ENCODE results near the gene PGA5. TPM values are rescaled to one million over a fixed set of nuclear protein-coding genes. Genes with fewer than 3 reads are reported as not detected.
A peak's percentile ranks its signal among the peaks of the same experiment; 100 is the strongest.

PGA5 gene
- total RNA-seq, 4 donors from 2014 or later: 0.54 TPM; not detected in 3

- peak; percentile 61 for ATAC-seq
These were observed 54.0 kb downstream of the PGA5 start, which contains the start of gene VWCE for GRCh38 chr11:61294717-61295595. Gene VWCE, minus strand, starts transcription at chr11:61295316. Its CDS starts 279 bp downstream, at chr11:61295037.

GRCh38 chr11:61295596-61295926 lies 54.6 kb downstream of the PGA5 start:
- H3K4me1 ChIP-seq: peaks cover 0 to 44% (median 23%) of the 10 kb centered on the region in 3 donors
- H3K36me3 ChIP-seq: peaks cover 0 to 38% of the 10 kb centered on the region in 2 donors
- WGBS, 2 donors (ENCODE audit: low coverage in 1 of 2): 84% methylated on average over 6 of the region's 12 CpGs; no CpG with 5 or more reads in 1 of the 2 donors
- H3K4me3 ChIP-seq: peak overlapping the region in 1 of 2 donors; percentile 66
- ATAC-seq: no peak
- H3K27ac ChIP-seq: peak overlapping the region in 1 of 4 donors; percentile 63
- H3K9me3 ChIP-seq: no peaks in the 10 kb centered on the region
- TF ChIP-seq POLR2A (IDR thresholded peaks at IDR 0.05): no peak
- TF ChIP-seq CTCF (IDR thresholded peaks at IDR 0.05): no peak
- no peak for TF ChIP-seq EP300 (IDR thresholded peaks at IDR 0.05)
- TF ChIP-seq POLR2AphosphoS5 (IDR thresholded peaks at IDR 0.05): no peak
- H3K27me3 ChIP-seq: peaks cover 46% of the 10 kb centered on the region

More at GRCh38 chr11:61294717-61295595, 54.0 kb downstream of the PGA5 start, which contains the start of gene VWCE:
- H3K27ac ChIP-seq: peak within 1 kb of the TSS in 2 of 4 donors; percentile 45 to 63
- H3K4me3 ChIP-seq: peak within 1 kb of the TSS; percentile 30 to 66
- no peaks in the 10 kb centered on the region for H3K9me3 ChIP-seq
- peaks cover 0 to 44% (median 23%) of the 10 kb centered on the region in 3 donors for H3K4me1 ChIP-seq
- WGBS, 2 donors (ENCODE audit: low coverage in 1 of 2): no CpG with 5 or more reads among the region's 97 CpGs
- peak in 2 of 4 experiments; percentile 7 to 8 for TF ChIP-seq CTCF (IDR thresholded peaks at IDR 0.05)
- TF ChIP-seq POLR2AphosphoS5 (IDR thresholded peaks at IDR 0.05): no peak
- H3K36me3 ChIP-seq: peaks cover 0 to 32% of the 10 kb centered on the region in 2 donors
- peaks cover 46% of the 10 kb centered on the region for H3K27me3 ChIP-seq

- peaks cover 33% of the 10 kb centered on the region for H3K27me3 ChIP-seq
- H3K4me1 ChIP-seq: peaks cover 0 to 44% (median 23%) of the 10 kb centered on the region in 3 donors
- H3K27ac ChIP-seq: peak overlapping the region in 3 of 4 donors; percentile 1 to 55 (median 31)
- H3K9me3 ChIP-seq: no peaks in the 10 kb centered on the region
- peaks cover 0 to 56% of the 10 kb centered on the region in 2 donors for H3K36me3 ChIP-seq
- no peak overlapping the region for H3K4me3 ChIP-seq
- 20 to 63% methylated on average over 1 of the region's 1 CpG for WGBS, 2 donors (ENCODE audit: low coverage in 1 of 2)
- ATAC-seq: no peak
- TF ChIP-seq EP300 (IDR thresholded peaks at IDR 0.05) (no peak), POLR2AphosphoS5 (IDR thresholded peaks at IDR 0.05) (no peak), POLR2A (IDR thresholded peaks at IDR 0.05) (no peak), CTCF (IDR thresholded peaks at IDR 0.05) (no peak)
These were observed 56.4 kb downstream of the PGA5 start for GRCh38 chr11:61297341-61297740.

- Histone ChIP-seq H3K4me3 (no peak overlapping the region), H3K36me3 (peaks cover 0 to 60% of the 10 kb centered on the region in 2 donors), H3K4me1 (peaks cover 0 to 44% (median 23%) of the 10 kb centered on the region in 3 donors), H3K27me3 (peaks cover 29% of the 10 kb centered on the region), H3K27ac (peak overlapping the region in 2 of 4 donors; percentile 1 to 55), H3K9me3 (no peaks in the 10 kb centered on the region)
- WGBS, 2 donors (ENCODE audit: low coverage in 1 of 2): 11 to 28% methylated on average over 3 to 4 of the region's 5 CpGs
- no peak for TF ChIP-seq POLR2A (IDR thresholded peaks at IDR 0.05)
- TF ChIP-seq POLR2AphosphoS5 (IDR thresholded peaks at IDR 0.05): no peak
- no peak for TF ChIP-seq CTCF (IDR thresholded peaks at IDR 0.05)
- no peak for TF ChIP-seq EP300 (IDR thresholded peaks at IDR 0.05)
- ATAC-seq: peak; percentile 60
These were observed 56.8 kb downstream of the PGA5 start for GRCh38 chr11:61297746-61298145.

Measured in gastroesophageal sphincter (tissue), 4 donors.